ENCODE measurements around the gene CNBP. TPM values are rescaled to one million over a fixed set of nuclear protein-coding genes. Genes with fewer than 3 reads are reported as not detected.

The CNBP gene
- total RNA-seq, 4 donors from 2014 or later, result 169 to 329 (median 258) TPM

GRCh38 chr3:129218742-129219141, 35.0 kb upstream of the CNBP start:
- no peak for DNase-seq
- 90 to 92% methylated on average over 2 of the region's 2 CpGs for WGBS, 2 donors (ENCODE audit: low coverage in 1 of 2)
- Histone ChIP-seq H3K4me1 (peaks cover 0 to 2% (median 0%) of the 10 kb centered on the region in 4 donors), H3K9me3 (no peaks in the 10 kb centered on the region), H3K36me3 (no peaks in the 10 kb centered on the region), H3K4me3 (no peak overlapping the region), H3K27me3 (no peaks in the 10 kb centered on the region), H3K27ac (no peak overlapping the region)
- intact Hi-C loops (cut with DNase I; ENCODE audit: low total_unique reads), result no loop called here
- in situ Hi-C loops (cut with MboI; ENCODE audit: low pct_ligation_motif_present in 1 of 4, low pct_unique_long_range_greater_than_20kb in 1 of 4, low sequenced_read_pairs in 3 of 4), result no loop called here
- TF ChIP-seq POLR2AphosphoS5 (IDR thresholded peaks at IDR 0.05), result no peak
- no peak for TF ChIP-seq CTCF (IDR thresholded peaks at IDR 0.05)
- TF ChIP-seq EP300 (IDR thresholded peaks at IDR 0.05; ENCODE audit: low read depth), result no peak
- no peak for TF ChIP-seq POLR2A (IDR thresholded peaks at IDR 0.05)

- H3K9me3 ChIP-seq, result no peaks in the 10 kb centered on the region
- no peak overlapping the region for H3K27ac ChIP-seq
- WGBS, 2 donors (ENCODE audit: low coverage in 1 of 2), result 96 to 97% methylated on average over 5 of the region's 5 CpGs
- no peaks in the 10 kb centered on the region for H3K27me3 ChIP-seq
- intact Hi-C loops (cut with DNase I; ENCODE audit: low total_unique reads), result no loop called here
- no peak overlapping the region for H3K4me3 ChIP-seq
- H3K36me3 ChIP-seq, result no peaks in the 10 kb centered on the region
- TF ChIP-seq EP300 (IDR thresholded peaks at IDR 0.05; ENCODE audit: low read depth) (no peak), POLR2A (IDR thresholded peaks at IDR 0.05) (no peak), CTCF (IDR thresholded peaks at IDR 0.05) (no peak), POLR2AphosphoS5 (IDR thresholded peaks at IDR 0.05) (no peak)
- H3K4me1 ChIP-seq, result peaks cover 4 to 15% (median 13%) of the 10 kb centered on the region in 4 donors
- in situ Hi-C loops (cut with MboI; ENCODE audit: low pct_ligation_motif_present in 1 of 4, low pct_unique_long_range_greater_than_20kb in 1 of 4, low sequenced_read_pairs in 3 of 4), result no loop called here
- no peak for DNase-seq
Observed at GRCh38 chr3:129213238-129213637, 29.5 kb upstream of the CNBP start.

DNA sequence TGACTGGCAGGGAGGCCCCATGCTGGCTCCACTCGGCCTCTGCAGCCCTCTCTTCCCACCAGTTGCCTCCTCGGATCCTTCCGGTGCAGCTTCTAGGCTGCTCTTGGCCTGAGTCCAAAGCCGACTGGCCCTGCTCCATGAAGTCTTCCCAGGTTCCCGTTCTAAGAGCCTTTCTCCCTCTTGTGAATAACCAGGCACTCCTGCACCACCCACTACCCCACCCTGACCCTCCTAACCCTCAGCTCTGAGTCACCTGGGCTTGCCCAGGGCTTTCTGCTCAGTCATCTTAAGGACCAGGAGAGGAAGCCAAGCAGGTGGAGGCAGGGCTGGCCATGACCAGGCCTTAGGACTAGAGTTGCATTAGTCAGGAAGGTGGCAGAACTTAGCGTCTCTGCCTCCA, 28.1 kb upstream of the CNBP start:
- no peak overlapping the region for H3K4me3 ChIP-seq
- H3K4me1 ChIP-seq, result peaks cover 4 to 22% (median 16%) of the 10 kb centered on the region in 4 donors
- no peaks in the 10 kb centered on the region for H3K36me3 ChIP-seq
- H3K27me3 ChIP-seq, result no peaks in the 10 kb centered on the region
- 22 to 27% methylated on average over 1 to 6 of the region's 6 CpGs for WGBS, 2 donors (ENCODE audit: low coverage in 1 of 2)
- intact Hi-C loops (cut with DNase I; ENCODE audit: low total_unique reads) (no loop called here), in situ Hi-C loops (cut with MboI; ENCODE audit: low pct_ligation_motif_present in 1 of 4, low pct_unique_long_range_greater_than_20kb in 1 of 4, low sequenced_read_pairs in 3 of 4) (no loop called here)
- H3K27ac ChIP-seq, result peak overlapping the region; percentile 67 to 78 (median 71)
- no peaks in the 10 kb centered on the region for H3K9me3 ChIP-seq
- peak; percentile 41 to 66 (median 48) for TF ChIP-seq POLR2AphosphoS5 (IDR thresholded peaks at IDR 0.05)
- no peak for TF ChIP-seq POLR2A (IDR thresholded peaks at IDR 0.05)
- DNase-seq, result peak; percentile 91

GRCh38 chr3:129211345-129211744, 27.6 kb upstream of the CNBP start:
- peaks cover 4 to 24% (median 16%) of the 10 kb centered on the region in 4 donors for H3K4me1 ChIP-seq
- H3K27ac ChIP-seq, result peak overlapping the region; percentile 67 to 78 (median 71)
- H3K9me3 ChIP-seq, result no peaks in the 10 kb centered on the region
- intact Hi-C loops (cut with DNase I; ENCODE audit: low total_unique reads), result no loop called here
- 63 to 64% methylated on average over 1 of the region's 1 CpG for WGBS, 2 donors (ENCODE audit: low coverage in 1 of 2)
- H3K36me3 ChIP-seq, result no peaks in the 10 kb centered on the region
- H3K27me3 ChIP-seq, result no peaks in the 10 kb centered on the region
- no peak for TF ChIP-seq CTCF (IDR thresholded peaks at IDR 0.05)
- in situ Hi-C loops (cut with MboI; ENCODE audit: low pct_ligation_motif_present in 1 of 4, low pct_unique_long_range_greater_than_20kb in 1 of 4, low sequenced_read_pairs in 3 of 4), result no loop called here
- no peak overlapping the region for H3K4me3 ChIP-seq
- DNase-seq, result no peak

GRCh38 chr3:129207479-129207878, 23.8 kb upstream of the CNBP start:
- in situ Hi-C loops (cut with MboI; ENCODE audit: low pct_ligation_motif_present in 1 of 4, low pct_unique_long_range_greater_than_20kb in 1 of 4, low sequenced_read_pairs in 3 of 4) (no loop called here), intact Hi-C loops (cut with DNase I; ENCODE audit: low total_unique reads) (no loop called here)
- Histone ChIP-seq H3K4me1 (peaks cover 4 to 25% (median 15%) of the 10 kb centered on the region in 4 donors), H3K27ac (peak overlapping the region; percentile 47 to 83 (median 66)), H3K4me3 (no peak overlapping the region), H3K27me3 (no peaks in the 10 kb centered on the region), H3K36me3 (no peaks in the 10 kb centered on the region), H3K9me3 (no peaks in the 10 kb centered on the region)
- DNase-seq, result no peak
- WGBS, 2 donors (ENCODE audit: low coverage in 1 of 2), result 47 to 63% methylated on average over 4 of the region's 4 CpGs
- TF ChIP-seq POLR2AphosphoS5 (IDR thresholded peaks at IDR 0.05) (peak in 2 of 3 donors; percentile 32 to 65), EP300 (IDR thresholded peaks at IDR 0.05; ENCODE audit: low read depth) (no peak)

Measured in transverse colon (tissue), 4 donors.